Subcutaneous adipose tissue (tissue), 4 donors: ENCODE results near the gene TMEM100. TPM values are rescaled to one million over a fixed set of nuclear protein-coding genes. Genes with fewer than 3 reads are reported as not detected.

ENCODE experiments used
- CTCF ChIP-seq: fragments of 450-650 bp; IDR thresholded peaks from one replicate; pipeline ENCODE4 v1.5.1; 2016; ENCODE audit warnings: low read depth, mild to moderate bottlenecking, control low read depth, antibody characterized with exemption, moderate library complexity
- total RNA-seq, 4 donors: library from RNA; depleted of rRNA; stranded (reverse); fragments of >200 nt; gene quantifications; one replicate each; pipeline ENCODE4 v1.1.0, GENCODE V29; 2016

TMEM100 gene
- total RNA-seq, 4 donors from 2014 or later: 17.4 to 67.6 (median 43.2) TPM

- no peak for TF ChIP-seq CTCF
Measured at GRCh38 chr17:55693254-55694216, 29.1 kb downstream of the TMEM100 start.

DNA sequence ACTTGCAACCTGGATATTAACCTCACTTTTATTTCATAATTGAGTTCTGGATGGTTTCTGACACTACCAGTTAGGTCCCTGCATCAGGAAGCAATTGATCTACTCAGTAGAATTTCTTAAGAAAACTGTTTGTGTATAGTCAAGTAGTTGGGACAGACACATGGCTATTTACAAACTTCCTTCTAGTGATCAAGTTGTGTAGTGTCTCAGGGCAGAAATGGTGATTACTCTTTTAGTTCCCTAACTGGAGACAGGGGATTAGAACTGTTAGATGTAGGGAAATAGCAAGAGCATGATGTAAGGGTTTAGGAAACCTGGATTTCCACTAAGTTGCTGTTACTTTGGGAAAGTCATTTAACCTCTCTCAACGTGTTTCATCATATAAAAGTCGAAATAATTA is 30.4 kb downstream of the TMEM100 start:
- no peak for TF ChIP-seq CTCF

GRCh38 chr17:55691666-55692065 is 31.0 kb downstream of the TMEM100 start:
- TF ChIP-seq CTCF: no peak

DNA sequence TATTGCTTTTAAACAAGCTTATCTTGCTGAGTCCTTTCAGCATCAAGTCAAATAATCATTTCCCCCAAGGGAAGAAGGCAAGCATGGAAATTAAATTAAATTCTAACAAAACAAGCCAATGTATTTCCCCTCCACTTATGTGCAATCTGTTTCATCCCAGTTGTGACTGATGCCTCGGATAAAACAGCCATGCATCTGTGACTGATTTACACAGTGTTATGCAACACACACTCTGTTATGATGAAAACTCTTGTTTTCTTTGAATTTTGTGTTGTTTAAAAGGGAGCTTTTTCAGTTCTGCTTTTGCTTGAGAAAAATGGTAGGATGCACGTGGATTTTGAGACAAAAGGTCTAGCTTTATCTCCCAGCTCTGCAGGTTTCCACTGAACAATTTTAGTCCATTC is 32.6 kb downstream of the TMEM100 start:
- no peak for TF ChIP-seq CTCF

DNA sequence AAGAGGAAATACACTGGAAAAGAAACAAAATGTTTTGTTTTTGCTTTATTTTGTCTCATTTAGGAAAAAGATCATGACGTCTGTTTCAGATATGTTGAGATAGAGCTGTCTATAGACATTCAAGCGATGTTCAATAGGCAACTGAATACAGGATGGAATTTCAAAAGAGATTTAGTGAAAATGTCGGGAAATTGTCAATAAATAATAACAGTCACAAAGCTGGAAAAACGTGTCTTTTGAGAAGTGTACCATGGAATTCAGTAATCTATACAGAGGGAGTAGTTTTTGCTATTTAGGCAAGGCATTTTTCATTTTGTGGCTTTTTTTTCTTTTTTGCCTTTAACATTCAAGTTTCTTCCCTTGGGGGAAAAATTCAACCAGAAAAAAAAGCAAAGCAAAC is 33.0 kb downstream of the TMEM100 start:
- no peak for TF ChIP-seq CTCF

GRCh38 chr17:55688057-55688456 is 34.6 kb downstream of the TMEM100 start:
- no peak for TF ChIP-seq CTCF

DNA sequence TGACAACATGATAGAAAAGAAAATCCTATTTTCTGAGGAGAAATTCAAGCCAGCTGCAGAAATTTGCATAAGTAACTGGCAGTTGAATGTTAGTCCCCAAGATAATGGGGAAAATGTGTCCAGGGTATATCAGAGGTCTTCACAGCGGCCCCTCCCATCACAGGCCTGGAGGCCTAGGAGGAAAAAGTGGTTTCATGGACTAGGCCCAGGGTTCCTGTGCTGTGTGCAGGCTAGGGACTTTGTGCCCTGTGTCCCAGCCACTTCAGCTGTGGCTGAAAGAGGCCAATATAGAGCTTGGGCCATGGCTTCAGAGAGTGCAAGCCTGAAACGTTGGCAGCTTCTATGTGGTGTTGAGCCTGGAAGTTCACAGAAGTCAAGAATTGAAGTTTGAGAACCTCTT is 35.6 kb downstream of the TMEM100 start:
- no peak for TF ChIP-seq CTCF
